SK-N-SH treated with all-trans-retinoic acid at 6 μM for 48 hours (cell line): ENCODE results near the gene ZNF541.

Experiments
- ESRRG ChIP-seq: fragments of 250-450 bp; sonication (Bioruptor Pico); IDR thresholded peaks from 2 replicates; pipeline ENCODE4 v1.6.1; 2021; ENCODE audit warnings: mild to moderate bottlenecking
- RARB ChIP-seq: fragments of 250-450 bp; sonication (Bioruptor Pico); IDR thresholded peaks from 2 replicates; pipeline ENCODE4 v1.8.0; 2021; ENCODE audit warnings: mild to moderate bottlenecking, moderate library complexity
- ZC3H10 ChIP-seq: fragments of 250-450 bp; sonication (Bioruptor Pico); IDR thresholded peaks from 2 replicates; pipeline ENCODE4 v1.5.1; 2021; ENCODE audit warnings: mild to moderate bottlenecking, moderate library complexity
- ZFP30 ChIP-seq: fragments of 450-650 bp; formaldehyde crosslinking; IDR thresholded peaks from 2 replicates; pipeline ENCODE4 v1.5.0; 2022; ENCODE audit warnings: mild to moderate bottlenecking, moderate library complexity
- ZNF70 ChIP-seq: fragments of 450-650 bp; formaldehyde crosslinking; IDR thresholded peaks from 2 replicates; pipeline ENCODE4 v1.5.0; 2020; ENCODE audit warnings: mild to moderate bottlenecking, moderate library complexity

DNA sequence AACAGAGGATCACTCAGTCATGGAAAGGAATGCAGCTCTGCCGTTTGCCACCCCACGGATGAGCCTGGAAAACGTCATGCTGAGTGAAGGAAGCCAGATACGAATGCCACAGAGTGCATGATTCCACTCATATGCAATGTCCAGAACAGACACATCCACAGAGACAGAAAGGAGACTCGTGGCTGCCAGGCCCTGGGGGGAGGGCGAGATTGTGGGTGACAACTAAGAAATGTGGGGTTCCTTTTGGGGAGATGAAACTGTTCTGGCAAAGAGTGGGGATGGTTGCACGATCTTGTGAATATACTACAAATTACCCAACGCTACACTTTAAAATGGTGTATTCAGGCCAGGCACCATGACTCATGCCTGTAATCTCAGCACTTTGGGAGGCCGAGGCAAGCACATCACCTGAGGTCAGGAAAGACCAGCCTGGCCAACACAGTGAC, 30.9 kb downstream of the ZNF541 start:
- TF ChIP-seq ZC3H10 (CRISPR knock-in tag) (no peak), RARB (CRISPR knock-in tag) (no peak), ESRRG (CRISPR knock-in tag) (no peak), ZNF70 (no peak), ZFP30 (CRISPR knock-in tag) (no peak)
